Measurements from ENCODE around the gene PQBP1.

Gene PQBP1

DNA sequence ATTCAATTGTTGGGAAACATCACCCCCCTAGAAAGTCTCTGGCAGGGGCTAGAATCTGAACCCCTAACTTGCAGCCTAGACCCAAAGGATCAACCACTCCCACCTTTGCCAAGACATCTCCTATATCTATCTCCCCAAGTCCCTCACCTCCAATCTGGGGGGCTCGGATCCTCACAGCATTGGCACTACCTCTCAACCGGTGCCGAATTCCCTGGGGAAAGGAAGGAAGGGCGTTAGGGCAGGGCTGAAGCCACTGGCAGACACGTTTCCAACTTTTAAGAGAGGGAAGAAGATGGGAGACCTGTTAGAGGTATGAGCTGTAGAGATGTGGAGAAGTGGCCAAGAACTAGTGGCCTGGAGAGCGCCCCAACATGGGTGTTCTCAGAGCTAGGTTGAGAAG, 2.8 kb upstream of the PQBP1 start:
- H3K9ac ChIP-seq (ENCODE audit: insufficient read length, low read depth), result no peak overlapping the region
- H3K36me3 ChIP-seq (ENCODE audit: insufficient read depth, insufficient read length, low read length), result peaks cover 44% of the 10 kb centered on the region
- no peaks in the 10 kb centered on the region for H3K9me3 ChIP-seq (ENCODE audit: insufficient read depth, low read length)
- TF ChIP-seq ZNF274 (IDR thresholded peaks at IDR 0.05; ENCODE audit: low read depth, low read length), result no peak
- TF ChIP-seq YY1 (IDR thresholded peaks at IDR 0.05; ENCODE audit: insufficient read depth, insufficient read length), result no peak
- TF ChIP-seq SUZ12 (IDR thresholded peaks at IDR 0.05; ENCODE audit: extremely low read depth, insufficient read depth, insufficient read length), result no peak
- H3K4me3 ChIP-seq (ENCODE audit: insufficient read length, low read depth), result no peak overlapping the region
- DNase-seq (ENCODE audit: low read depth, low spot score), result no peak
- no peaks in the 10 kb centered on the region for H3K27me3 ChIP-seq (ENCODE audit: insufficient read depth, insufficient read length)
- H3K4me1 ChIP-seq (ENCODE audit: insufficient read depth, insufficient read length), result peaks cover 7% of the 10 kb centered on the region

DNA sequence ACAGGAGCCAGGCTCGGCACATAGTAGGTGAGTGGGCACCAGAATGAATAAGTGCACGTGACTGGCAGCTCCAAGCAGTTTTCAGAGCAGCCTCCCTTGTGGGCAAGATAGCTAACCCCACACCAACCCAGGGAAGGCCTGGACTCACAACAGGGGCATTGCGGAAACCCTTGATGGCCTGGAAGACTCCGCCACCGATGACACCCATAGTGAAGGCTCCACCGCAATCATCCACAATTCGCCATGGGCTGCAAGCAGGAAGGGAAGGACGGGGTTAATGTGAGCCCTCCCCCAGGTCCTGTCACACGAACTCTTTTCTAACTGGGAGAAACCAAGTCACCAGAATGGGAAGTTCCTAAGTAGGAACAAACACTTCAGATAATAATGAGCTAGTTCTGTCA, 1.1 kb upstream of the PQBP1 start:
- peaks cover 55% of the 10 kb centered on the region for H3K36me3 ChIP-seq (ENCODE audit: insufficient read depth, insufficient read length, low read length)
- DNase-seq (ENCODE audit: low read depth, low spot score), result no peak
- H3K4me3 ChIP-seq (ENCODE audit: insufficient read length, low read depth), result peak overlapping the region; percentile 89
- TF ChIP-seq SUZ12 (IDR thresholded peaks at IDR 0.05; ENCODE audit: extremely low read depth, insufficient read depth, insufficient read length), result no peak
- TF ChIP-seq YY1 (IDR thresholded peaks at IDR 0.05; ENCODE audit: insufficient read depth, insufficient read length), result no peak
- no peak for TF ChIP-seq ZNF274 (IDR thresholded peaks at IDR 0.05; ENCODE audit: low read depth, low read length)
- peaks cover 4% of the 10 kb centered on the region for H3K4me1 ChIP-seq (ENCODE audit: insufficient read depth, insufficient read length)
- H3K9ac ChIP-seq (ENCODE audit: insufficient read length, low read depth), result peak overlapping the region; percentile 95
- no peaks in the 10 kb centered on the region for H3K9me3 ChIP-seq (ENCODE audit: insufficient read depth, low read length)
- H3K27me3 ChIP-seq (ENCODE audit: insufficient read depth, insufficient read length), result no peaks in the 10 kb centered on the region

DNA sequence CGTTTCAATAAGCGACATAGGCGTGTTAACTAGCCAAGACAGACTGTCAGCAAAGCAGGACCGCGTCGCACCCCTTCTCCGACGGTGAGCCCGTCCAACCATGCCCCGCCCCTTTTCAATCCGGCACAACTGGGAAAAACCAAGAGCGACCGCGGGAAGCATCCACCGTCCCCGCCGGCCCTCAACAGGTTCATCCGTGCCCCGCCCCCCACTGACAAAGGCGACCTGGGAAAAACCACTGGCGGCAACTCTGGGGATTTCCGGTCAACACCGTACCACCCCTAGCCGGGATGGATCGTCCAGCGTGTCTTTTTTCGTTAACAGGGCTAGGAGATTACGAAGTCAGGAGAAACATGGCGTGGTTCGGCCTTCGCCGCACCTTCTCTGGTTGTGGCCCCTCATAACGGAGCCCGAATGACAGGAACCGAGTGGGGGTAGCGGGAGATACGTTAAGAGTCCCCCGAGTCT, 539 bp upstream of the PQBP1 start:
- no peaks in the 10 kb centered on the region for H3K27me3 ChIP-seq (ENCODE audit: insufficient read depth, insufficient read length)
- H3K4me3 ChIP-seq (ENCODE audit: insufficient read length, low read depth), result peak overlapping the region; percentile 89
- no peaks in the 10 kb centered on the region for H3K9me3 ChIP-seq (ENCODE audit: insufficient read depth, low read length)
- DNase-seq (ENCODE audit: low read depth, low spot score), result peak; percentile 81
- no peak for TF ChIP-seq ZNF274 (IDR thresholded peaks at IDR 0.05; ENCODE audit: low read depth, low read length)
- TF ChIP-seq SUZ12 (IDR thresholded peaks at IDR 0.05; ENCODE audit: extremely low read depth, insufficient read depth, insufficient read length), result no peak
- TF ChIP-seq YY1 (IDR thresholded peaks at IDR 0.05; ENCODE audit: insufficient read depth, insufficient read length), result no peak
- peaks cover 61% of the 10 kb centered on the region for H3K36me3 ChIP-seq (ENCODE audit: insufficient read depth, insufficient read length, low read length)
- H3K9ac ChIP-seq (ENCODE audit: insufficient read length, low read depth), result peak overlapping the region; percentile 95
- peaks cover 2% of the 10 kb centered on the region for H3K4me1 ChIP-seq (ENCODE audit: insufficient read depth, insufficient read length)

DNA sequence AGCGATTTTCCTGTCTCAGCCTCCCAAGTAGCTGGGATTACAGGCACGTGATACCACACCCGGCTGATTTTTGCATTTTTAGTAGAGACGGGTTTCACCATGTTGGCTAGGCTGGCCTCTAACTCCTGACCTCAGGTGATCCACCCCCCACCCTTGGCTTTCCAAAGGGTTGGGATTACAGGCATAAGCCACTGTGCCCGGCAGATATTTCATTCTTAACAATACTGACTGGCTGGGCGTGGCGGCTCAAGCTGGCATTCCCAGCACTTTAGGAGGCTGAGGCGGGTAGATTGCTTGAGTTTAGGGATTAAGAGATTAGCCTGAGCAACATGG, 1.3 kb downstream of the PQBP1 start:
- H3K4me1 ChIP-seq (ENCODE audit: insufficient read depth, insufficient read length), result peaks cover 2% of the 10 kb centered on the region
- peaks cover 67% of the 10 kb centered on the region for H3K36me3 ChIP-seq (ENCODE audit: insufficient read depth, insufficient read length, low read length)
- H3K9me3 ChIP-seq (ENCODE audit: insufficient read depth, low read length), result no peaks in the 10 kb centered on the region
- TF ChIP-seq ZNF274 (IDR thresholded peaks at IDR 0.05; ENCODE audit: low read depth, low read length) (no peak), YY1 (IDR thresholded peaks at IDR 0.05; ENCODE audit: insufficient read depth, insufficient read length) (no peak), SUZ12 (IDR thresholded peaks at IDR 0.05; ENCODE audit: extremely low read depth, insufficient read depth, insufficient read length) (no peak)
- no peak for DNase-seq (ENCODE audit: low read depth, low spot score)
- H3K4me3 ChIP-seq (ENCODE audit: insufficient read length, low read depth), result no peak overlapping the region
- no peaks in the 10 kb centered on the region for H3K27me3 ChIP-seq (ENCODE audit: insufficient read depth, insufficient read length)
- H3K9ac ChIP-seq (ENCODE audit: insufficient read length, low read depth), result no peak overlapping the region

DNA sequence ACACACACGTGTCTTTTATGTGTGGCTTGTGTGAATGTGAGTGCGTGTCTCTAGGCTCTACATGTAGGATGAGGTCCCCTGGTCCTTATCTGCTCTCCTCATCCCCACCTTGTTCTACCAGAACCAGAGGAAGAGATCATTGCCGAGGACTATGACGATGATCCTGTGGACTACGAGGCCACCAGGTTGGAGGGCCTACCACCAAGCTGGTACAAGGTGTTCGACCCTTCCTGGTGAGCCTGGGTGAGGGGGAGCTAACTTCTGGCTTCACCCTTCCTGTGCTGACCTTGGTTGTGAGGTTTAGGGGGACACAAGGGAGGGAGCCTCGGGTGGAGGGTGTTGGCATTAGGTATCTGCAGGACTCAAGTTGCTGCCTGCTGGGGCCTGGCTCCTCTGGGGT, 3.3 kb downstream of the PQBP1 start:
- Histone ChIP-seq H3K36me3 (ENCODE audit: insufficient read depth, insufficient read length, low read length) (peaks cover 68% of the 10 kb centered on the region), H3K9me3 (ENCODE audit: insufficient read depth, low read length) (no peaks in the 10 kb centered on the region), H3K27me3 (ENCODE audit: insufficient read depth, insufficient read length) (no peaks in the 10 kb centered on the region), H3K4me3 (ENCODE audit: insufficient read length, low read depth) (no peak overlapping the region), H3K9ac (ENCODE audit: insufficient read length, low read depth) (no peak overlapping the region), H3K4me1 (ENCODE audit: insufficient read depth, insufficient read length) (peaks cover 2% of the 10 kb centered on the region)
- TF ChIP-seq ZNF274 (IDR thresholded peaks at IDR 0.05; ENCODE audit: low read depth, low read length), result no peak
- TF ChIP-seq YY1 (IDR thresholded peaks at IDR 0.05; ENCODE audit: insufficient read depth, insufficient read length), result no peak
- no peak for TF ChIP-seq SUZ12 (IDR thresholded peaks at IDR 0.05; ENCODE audit: extremely low read depth, insufficient read depth, insufficient read length)
- no peak for DNase-seq (ENCODE audit: low read depth, low spot score)

- no peaks in the 10 kb centered on the region for H3K9me3 ChIP-seq (ENCODE audit: insufficient read depth, low read length)
- no peak for TF ChIP-seq ZNF274 (IDR thresholded peaks at IDR 0.05; ENCODE audit: low read depth, low read length)
- TF ChIP-seq YY1 (IDR thresholded peaks at IDR 0.05; ENCODE audit: insufficient read depth, insufficient read length), result no peak
- TF ChIP-seq SUZ12 (IDR thresholded peaks at IDR 0.05; ENCODE audit: extremely low read depth, insufficient read depth, insufficient read length), result no peak
- H3K4me1 ChIP-seq (ENCODE audit: insufficient read depth, insufficient read length), result peaks cover 2% of the 10 kb centered on the region
- no peak overlapping the region for H3K4me3 ChIP-seq (ENCODE audit: insufficient read length, low read depth)
- H3K9ac ChIP-seq (ENCODE audit: insufficient read length, low read depth), result no peak overlapping the region
- DNase-seq (ENCODE audit: low read depth, low spot score), result no peak
- H3K36me3 ChIP-seq (ENCODE audit: insufficient read depth, insufficient read length, low read length), result peaks cover 75% of the 10 kb centered on the region
- H3K27me3 ChIP-seq (ENCODE audit: insufficient read depth, insufficient read length), result no peaks in the 10 kb centered on the region
Measured at GRCh38 chrX:48902135-48902534, 4.4 kb downstream of the PQBP1 start.

DNA sequence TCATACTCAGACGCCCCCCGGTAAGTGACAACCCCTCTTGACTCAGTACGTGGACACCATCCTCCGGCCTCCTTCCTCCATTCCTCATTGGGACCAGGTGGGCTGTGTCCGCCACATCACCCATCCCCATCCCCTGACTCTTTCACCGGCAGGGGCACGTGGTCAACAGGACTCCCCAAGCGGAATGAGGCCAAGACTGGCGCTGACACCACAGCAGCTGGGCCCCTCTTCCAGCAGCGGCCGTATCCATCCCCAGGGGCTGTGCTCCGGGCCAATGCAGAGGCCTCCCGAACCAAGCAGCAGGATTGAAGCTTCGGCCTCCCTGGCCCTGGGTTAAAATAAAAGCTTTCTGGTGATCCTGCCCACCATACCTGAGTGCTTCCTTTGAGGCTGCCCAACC, 5.0 kb downstream of the PQBP1 start:
- no peak for DNase-seq (ENCODE audit: low read depth, low spot score)
- no peaks in the 10 kb centered on the region for H3K27me3 ChIP-seq (ENCODE audit: insufficient read depth, insufficient read length)
- H3K9ac ChIP-seq (ENCODE audit: insufficient read length, low read depth), result no peak overlapping the region
- H3K36me3 ChIP-seq (ENCODE audit: insufficient read depth, insufficient read length, low read length), result peaks cover 79% of the 10 kb centered on the region
- no peak overlapping the region for H3K4me3 ChIP-seq (ENCODE audit: insufficient read length, low read depth)
- TF ChIP-seq SUZ12 (IDR thresholded peaks at IDR 0.05; ENCODE audit: extremely low read depth, insufficient read depth, insufficient read length) (no peak), ZNF274 (IDR thresholded peaks at IDR 0.05; ENCODE audit: low read depth, low read length) (no peak), YY1 (IDR thresholded peaks at IDR 0.05; ENCODE audit: insufficient read depth, insufficient read length) (no peak)
- H3K4me1 ChIP-seq (ENCODE audit: insufficient read depth, insufficient read length), result peaks cover 2% of the 10 kb centered on the region
- H3K9me3 ChIP-seq (ENCODE audit: insufficient read depth, low read length), result no peaks in the 10 kb centered on the region
